ENCODE results near the gene SMARCA4.

GRCh38 chr19:11046605-11047354, 86.0 kb downstream of the SMARCA4 start:
- TF ChIP-seq POLR2A (IDR thresholded peaks at IDR 0.05) (no peak), CTCF (IDR thresholded peaks at IDR 0.05) (no peak)
